Posterior cingulate gyrus (tissue), 11 donors: ENCODE results near the gene TVP23C.
A peak's percentile ranks its signal among the peaks of the same experiment; 100 is the strongest.

Experiments used
- DNase-seq, 10 donors: peaks; one replicate each; pipeline versions ENCODE4 v3.0.0 to v3.0.0-alpha.2; 2020 to 2021; ENCODE audit warnings: mixed read lengths in 3 of 10
- intact Hi-C: fragments of 100-400 bp; cut with DNase I; formaldehyde crosslinking; loops from one replicate; pipeline ENCODE4 v1.15.1; 2023

The TVP23C gene

DNA sequence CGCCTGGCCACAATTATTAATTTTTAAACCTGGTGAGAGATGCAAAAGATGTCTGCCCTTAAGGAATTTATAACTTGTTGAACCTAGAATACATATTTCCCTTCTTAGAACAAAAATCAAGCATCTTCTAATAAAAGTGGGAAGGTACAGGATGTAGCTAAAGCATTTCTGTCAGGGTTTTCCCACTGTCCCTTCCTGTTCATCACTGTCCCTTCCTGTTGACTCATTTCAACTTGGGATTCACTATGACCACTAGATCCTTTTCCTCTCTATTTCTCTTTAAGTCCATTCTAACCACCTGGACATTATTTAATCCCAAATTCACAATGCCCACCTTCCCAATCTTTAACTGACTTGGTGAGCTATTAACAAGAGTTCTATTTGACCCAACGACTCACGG lies 62.0 kb downstream of the TVP23C start:
- intact Hi-C loops: loop anchor here (5.0 kb wide), 1 partner anchor 44 kb away; no protein-coding TSS in a partner anchor
- no peak for DNase-seq

DNA sequence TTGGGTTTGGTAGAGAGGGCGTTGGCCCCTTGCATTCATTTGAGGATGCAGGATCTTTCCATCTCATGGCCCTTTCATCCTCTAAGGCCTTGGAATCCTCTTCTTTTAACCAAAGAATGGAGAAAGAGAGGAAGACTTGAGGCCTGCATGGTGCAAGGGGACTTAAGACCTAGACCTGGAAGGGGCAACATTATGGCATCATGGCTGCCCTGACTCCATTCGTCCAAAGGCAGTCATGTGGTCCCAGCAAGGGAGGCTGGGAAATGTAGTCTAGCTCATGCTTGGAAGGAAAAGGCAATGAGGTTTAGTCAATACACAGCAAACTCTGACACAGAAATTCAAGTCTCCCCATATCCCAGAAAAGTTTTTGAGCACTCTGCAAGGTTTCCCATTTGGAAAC lies 65.2 kb downstream of the TVP23C start:
- intact Hi-C loops: no loop called here
- no peak for DNase-seq

DNA sequence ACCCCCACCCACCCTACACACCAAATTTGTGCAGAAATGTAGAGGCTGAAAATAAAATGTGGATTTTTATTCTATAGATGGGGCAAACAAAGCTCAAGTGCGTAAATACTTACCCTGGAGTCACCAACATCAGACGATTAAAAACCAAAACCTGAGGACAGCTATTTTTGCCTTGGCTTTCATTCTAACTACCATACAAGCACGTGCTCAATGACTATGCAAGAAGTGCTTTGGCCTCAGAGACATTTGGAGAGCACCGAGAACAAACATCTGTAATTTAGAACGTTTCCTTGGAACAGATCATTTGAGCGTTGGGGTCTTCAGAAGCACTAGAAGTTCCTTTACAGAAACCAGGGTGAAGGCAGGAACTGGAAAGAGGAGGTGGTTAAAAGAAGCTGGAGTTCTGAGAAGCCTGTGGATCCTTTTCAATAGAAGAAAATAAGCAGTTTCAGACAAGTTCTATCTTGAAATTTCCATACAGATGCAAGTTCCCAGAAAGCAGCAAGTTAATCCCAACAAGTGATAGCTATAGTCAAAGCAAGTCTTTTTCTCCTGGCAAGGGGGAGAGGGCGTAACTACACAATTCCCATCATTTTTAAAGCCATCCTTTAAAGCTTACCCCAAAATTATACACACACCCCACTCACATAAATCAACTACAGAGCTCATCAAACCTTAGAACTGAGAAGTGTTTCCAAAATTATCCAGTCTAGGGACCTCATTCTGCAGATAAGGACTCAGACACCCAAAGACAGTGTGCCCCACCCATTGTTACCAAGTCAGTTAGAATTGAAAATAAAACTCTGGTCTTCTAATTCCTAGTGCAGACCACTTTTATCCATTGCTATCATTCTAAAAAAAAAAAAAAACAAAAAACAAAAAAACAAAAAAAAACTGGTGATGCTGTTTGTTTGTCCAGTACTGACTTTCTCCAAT lies 66.3 kb downstream of the TVP23C start:
- no peak for DNase-seq
- intact Hi-C loops: no loop called here

- intact Hi-C loops: no loop called here
- no peak for DNase-seq
These were observed 68.5 kb downstream of the TVP23C start for GRCh38 chr17:15494821-15495220.

- intact Hi-C loops: no loop called here
These were observed 69.6 kb downstream of the TVP23C start for GRCh38 chr17:15493693-15494035.

DNA sequence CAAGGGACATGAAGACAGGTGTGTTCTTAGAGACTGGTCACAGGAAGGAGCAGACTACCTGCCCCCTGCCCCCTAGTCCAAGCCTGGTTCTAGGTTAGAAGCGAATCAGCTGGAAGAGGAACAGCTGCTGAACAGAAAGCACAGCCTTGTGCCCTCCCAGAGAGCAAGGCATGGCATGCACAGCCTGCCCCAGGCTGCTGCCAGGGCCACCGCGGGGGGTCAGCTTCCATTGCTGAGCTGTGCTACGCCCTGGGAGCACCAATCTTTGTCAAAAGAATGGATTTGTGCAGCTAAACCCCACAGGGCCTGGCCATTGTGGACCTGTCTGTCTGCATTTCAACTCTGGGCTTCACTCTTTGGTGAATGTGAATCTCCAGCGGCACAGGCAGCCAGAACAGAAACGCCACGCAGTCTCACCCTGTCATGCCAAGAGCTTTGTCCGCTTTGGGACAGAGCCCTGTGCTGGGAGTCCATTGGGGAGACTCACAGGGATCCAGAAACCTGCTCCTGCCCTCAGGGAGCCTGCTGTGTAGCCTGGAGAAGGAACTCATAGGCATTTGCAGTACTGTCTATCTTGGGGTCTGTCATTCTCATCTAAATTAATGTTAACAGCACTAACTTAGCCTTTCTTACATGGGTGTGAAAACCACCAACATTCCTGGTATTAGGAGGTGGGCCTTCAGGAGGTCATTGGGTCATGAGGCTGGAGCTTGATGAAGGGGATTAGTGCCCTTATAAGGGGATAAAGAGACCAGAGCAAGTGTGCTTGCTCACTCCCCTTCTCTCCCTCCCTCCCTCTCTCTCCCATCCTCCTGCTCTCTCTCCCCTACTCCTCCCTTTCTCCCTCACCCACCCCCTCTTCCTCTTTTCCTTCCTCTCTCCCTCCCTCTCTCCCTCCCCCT lies 70.2 kb downstream of the TVP23C start:
- intact Hi-C loops: no loop called here
- peak in 1 of 10 donors; percentile 24 for DNase-seq

More at GRCh38 chr17:15493693-15494035, 69.6 kb downstream of the TVP23C start:
- no peak for DNase-seq

- no peak for DNase-seq
- intact Hi-C loops: no loop called here
These were observed 71.1 kb downstream of the TVP23C start for GRCh38 chr17:15492186-15492585.

- DNase-seq: peak in 9 of 10 donors; percentile 33 to 94 (median 60)
- intact Hi-C loops: no loop called here
These were observed 72.5 kb downstream of the TVP23C start for GRCh38 chr17:15490634-15491261.

DNA sequence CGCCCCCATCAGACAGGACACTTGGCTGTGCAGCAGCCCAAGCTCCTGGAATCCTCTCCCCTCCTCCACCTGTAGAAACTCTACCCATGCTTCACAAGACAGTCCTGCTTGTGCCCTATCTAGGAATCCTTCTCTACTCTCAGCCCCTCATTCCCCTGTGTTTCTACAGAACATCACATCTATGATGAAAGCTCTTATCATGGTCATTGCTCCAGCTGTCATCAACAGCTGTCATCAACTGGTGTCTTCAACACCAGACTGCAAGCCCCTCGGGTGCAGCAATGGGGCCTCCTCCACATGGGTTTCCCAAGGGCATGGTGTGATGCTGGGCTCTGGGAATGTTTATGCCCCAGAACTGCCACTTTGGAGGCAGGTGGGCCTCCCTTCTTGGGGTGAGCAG lies 74.7 kb downstream of the TVP23C start:
- intact Hi-C loops: no loop called here
- DNase-seq: no peak

- no peak for DNase-seq
These were observed 78.2 kb downstream of the TVP23C start for GRCh38 chr17:15485045-15485444.

DNA sequence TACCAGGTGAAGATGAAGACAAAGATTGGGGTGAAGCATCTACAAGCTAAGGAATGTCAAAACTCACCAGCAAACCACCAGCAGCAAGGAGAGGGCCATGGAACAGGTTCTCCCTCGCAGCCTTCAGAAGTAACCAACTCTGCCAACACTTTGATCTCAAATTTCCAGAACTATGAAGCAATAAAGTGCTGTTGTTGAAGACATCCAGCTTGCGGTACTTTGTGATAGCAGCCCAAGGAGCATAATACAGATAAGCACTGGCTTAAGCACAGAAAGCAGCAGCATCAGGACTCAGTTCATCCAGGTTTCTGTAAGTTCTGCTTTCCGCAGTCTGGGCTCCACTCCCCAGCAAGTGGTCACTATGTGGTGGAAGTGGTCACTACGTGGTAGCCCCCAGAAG lies 79.9 kb downstream of the TVP23C start:
- no peak for DNase-seq
- intact Hi-C loops: no loop called here

More at GRCh38 chr17:15485045-15485444, 78.2 kb downstream of the TVP23C start:
- intact Hi-C loops: no loop called here

DNA sequence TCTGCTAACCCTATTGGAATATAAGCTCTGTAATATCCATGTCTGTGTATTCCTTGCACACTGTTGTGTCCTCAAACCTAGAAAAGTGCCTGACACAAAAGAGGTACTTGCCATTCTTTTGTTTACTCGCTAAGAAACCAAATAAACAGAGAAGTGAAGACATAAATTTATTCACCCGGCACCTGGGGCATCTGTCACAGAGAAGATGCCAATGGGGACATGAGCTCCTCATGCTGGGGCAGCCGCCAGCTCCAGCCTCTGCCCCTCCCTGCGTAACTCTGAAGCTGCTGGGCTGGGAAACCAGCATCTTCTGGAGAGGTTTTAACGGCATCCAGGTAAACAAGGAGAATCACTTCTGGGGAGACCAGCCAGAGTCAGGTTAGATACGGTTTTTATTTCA lies 80.8 kb downstream of the TVP23C start:
- DNase-seq: no peak
- intact Hi-C loops: no loop called here

DNA sequence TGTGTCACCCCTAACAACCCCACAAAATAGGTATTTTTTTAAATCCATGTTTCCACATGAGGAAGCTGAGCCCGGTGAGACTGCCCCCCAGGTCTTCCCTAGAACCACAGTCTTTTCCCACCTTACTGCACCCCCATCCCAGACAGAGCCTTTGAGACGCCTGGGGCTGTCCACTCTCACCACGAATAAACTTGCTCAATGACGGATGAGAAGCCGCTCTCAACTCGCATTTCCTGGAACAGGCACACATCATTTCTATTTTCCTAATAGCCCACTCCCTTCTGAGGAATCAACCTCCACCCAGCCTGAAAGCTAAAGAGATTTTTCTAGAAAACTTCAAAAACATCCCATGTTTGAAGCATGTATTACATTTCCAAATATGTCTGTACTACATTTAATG lies 81.8 kb downstream of the TVP23C start:
- intact Hi-C loops: no loop called here

GRCh38 chr17:15480204-15480603 lies 83.1 kb downstream of the TVP23C start:
- no peak for DNase-seq
- intact Hi-C loops: no loop called here

More for the DNA sequence above, 81.8 kb downstream of the TVP23C start:
- DNase-seq: no peak

DNA sequence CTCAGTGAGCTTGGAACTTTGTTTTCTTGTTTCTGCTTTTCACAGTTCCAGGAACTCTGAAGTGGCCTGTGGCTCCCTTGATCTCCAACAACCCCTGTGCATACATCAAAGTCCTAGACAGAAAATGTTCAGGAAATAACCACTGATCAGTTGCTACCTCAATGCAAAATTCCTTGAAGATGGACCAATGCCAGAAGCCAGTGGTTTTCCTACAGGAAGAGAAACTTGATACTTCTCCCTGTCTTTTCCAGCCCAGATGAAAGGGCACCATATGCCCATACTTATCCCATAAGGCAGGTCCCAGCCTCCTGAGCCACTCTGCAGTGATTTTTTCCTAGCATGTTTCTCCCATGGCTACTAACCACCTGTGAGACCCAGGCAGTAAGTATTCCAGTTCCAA lies 83.6 kb downstream of the TVP23C start:
- intact Hi-C loops: no loop called here
- DNase-seq: no peak

GRCh38 chr17:15478845-15479244 lies 84.4 kb downstream of the TVP23C start:
- no peak for DNase-seq
- intact Hi-C loops: no loop called here

DNA sequence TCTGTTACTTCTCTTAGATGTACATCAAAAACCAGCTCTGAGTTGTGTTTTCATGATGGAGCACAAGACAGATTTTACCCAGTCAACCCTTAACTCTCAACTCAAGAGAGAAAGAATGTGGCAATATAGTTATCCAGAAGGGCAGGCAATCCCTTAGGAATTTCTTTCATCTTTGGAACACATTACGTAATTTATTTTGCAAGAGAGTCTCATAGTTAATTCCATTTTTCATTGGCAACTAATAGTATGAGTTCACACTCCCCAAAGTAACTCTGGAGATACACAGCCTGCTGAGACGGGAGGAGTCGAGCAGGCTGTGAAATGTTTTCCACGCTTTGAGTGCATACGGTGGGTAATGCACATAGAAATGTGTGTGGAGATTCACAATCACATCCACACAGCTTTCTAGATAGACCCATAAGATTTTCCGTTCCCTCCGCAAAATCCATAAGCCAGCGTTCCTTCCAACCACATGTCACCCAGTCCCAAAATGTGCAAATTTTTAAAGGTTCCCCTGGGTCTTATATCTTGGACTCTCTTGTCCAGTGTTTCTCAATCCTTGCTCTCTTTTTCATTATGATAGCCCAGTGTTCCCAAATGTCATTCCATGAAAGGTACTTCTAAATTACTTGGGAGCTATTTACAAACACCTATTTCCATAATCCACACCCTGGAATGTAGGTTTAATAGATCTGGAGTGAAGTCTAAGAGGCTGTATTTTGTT lies 87.5 kb downstream of the TVP23C start:
- intact Hi-C loops: no loop called here
- DNase-seq: no peak

DNA sequence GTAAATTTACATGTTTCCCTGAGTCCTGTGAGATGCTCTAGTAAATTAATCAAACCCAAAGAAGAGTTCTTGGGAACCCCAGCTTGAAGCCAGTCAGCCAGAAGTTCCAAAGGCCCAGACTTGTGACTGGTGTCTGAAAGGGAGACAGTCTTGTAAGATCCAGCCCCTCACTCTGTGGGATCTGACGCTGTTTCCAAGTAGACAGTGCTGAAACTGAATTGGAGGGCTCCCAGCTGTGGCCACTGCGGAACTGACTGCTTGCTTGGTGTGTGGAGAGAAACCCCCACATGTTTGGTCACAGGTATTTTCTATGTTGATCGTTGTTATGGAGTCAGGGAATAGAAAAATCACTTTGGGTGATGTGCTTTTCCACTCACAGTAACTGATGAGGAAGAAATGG lies 90.4 kb downstream of the TVP23C start:
- no peak for DNase-seq
- intact Hi-C loops: no loop called here

DNA sequence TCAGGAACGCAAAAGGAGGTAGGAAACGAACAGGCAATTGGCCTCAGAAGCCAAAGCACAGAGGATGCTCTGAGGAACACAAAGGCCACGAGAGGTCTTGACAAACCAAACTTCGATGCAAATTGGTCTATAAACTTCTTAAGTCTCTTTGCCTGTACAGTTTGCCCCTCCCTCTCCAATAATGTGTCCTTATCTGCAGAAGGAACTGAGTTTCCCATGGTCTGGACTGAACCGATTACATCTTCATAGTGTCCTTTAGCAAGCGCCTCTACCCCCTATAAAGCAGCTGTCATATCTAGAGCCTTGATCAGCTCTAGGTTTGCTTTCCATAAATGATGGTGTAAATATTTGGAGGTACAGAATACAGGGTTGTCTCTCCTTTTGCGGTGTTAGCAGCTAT lies 92.7 kb downstream of the TVP23C start:
- intact Hi-C loops: no loop called here
- DNase-seq: no peak

GRCh38 chr17:15469260-15469659 lies 94.0 kb downstream of the TVP23C start:
- no peak for DNase-seq
- intact Hi-C loops: no loop called here
